ENCODE measurements around the gene TESPA1.

The TESPA1 gene

DNA sequence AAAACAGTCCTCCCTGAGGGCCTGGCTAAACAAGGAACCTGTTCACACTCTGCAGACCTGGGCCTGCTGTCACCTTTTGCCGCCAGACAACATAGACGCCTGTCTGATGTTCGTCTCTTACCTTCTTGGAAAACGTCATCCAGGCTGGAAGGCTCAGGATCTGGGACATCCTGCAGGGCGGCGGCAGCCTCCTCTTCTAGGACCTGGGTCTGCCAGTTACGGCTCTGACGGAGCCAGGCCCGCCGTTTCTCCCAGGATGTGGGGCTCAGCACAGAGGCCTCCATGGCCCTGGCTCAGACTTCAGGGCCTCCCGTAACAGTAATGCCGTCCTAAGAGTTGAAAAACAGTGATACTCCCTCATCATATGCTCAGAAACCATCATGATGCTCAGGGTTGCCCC, 10.3 kb downstream of the TESPA1 start:
- no peak overlapping the region for H3K27ac ChIP-seq
- TF ChIP-seq ZFX (IDR thresholded peaks at IDR 0.05) (no peak), CTCF (conservative IDR thresholded peaks at IDR 0.05) (no peak)

GRCh38 chr12:54973556-54973955, 11.0 kb downstream of the TESPA1 start:
- TF ChIP-seq CTCF (conservative IDR thresholded peaks at IDR 0.05) (no peak), ZFX (IDR thresholded peaks at IDR 0.05) (no peak)
- H3K27ac ChIP-seq, result no peak overlapping the region

DNA sequence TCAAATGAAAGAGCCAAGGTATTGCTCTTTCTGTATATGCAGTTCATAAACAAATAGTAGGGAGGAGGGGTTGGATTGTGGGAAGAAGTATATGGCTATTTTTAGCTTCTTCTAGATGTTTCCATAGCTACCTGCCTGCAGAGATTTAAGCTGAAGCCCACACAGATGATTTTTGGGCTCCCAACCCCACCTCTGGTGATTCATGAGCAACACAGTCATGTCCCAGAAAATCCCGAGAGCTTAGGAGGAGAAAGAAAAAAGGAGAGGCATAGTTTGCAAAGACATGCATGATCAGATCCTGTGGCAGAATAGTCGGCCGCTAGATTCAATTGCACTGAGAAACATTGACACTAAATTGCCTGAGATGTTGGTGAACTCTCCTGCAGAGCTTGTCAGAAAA, 13.8 kb downstream of the TESPA1 start:
- TF ChIP-seq ZFX (IDR thresholded peaks at IDR 0.05) (no peak), CTCF (conservative IDR thresholded peaks at IDR 0.05) (no peak)
- no peak overlapping the region for H3K27ac ChIP-seq

GRCh38 chr12:54968181-54968730, 16.3 kb downstream of the TESPA1 start:
- TF ChIP-seq ZFX (IDR thresholded peaks at IDR 0.05) (no peak), CTCF (conservative IDR thresholded peaks at IDR 0.05) (no peak)
- no peak overlapping the region for H3K27ac ChIP-seq

GRCh38 chr12:54967461-54967860, 17.1 kb downstream of the TESPA1 start:
- TF ChIP-seq CTCF (conservative IDR thresholded peaks at IDR 0.05) (no peak), ZFX (IDR thresholded peaks at IDR 0.05) (no peak)
- H3K27ac ChIP-seq, result no peak overlapping the region

GRCh38 chr12:54961190-54961589, 23.4 kb downstream of the TESPA1 start:
- TF ChIP-seq CTCF (conservative IDR thresholded peaks at IDR 0.05), result no peak
- no peak for TF ChIP-seq ZFX (IDR thresholded peaks at IDR 0.05)
- no peak overlapping the region for H3K27ac ChIP-seq

GRCh38 chr12:54959291-54960018, 25.1 kb downstream of the TESPA1 start:
- no peak overlapping the region for H3K27ac ChIP-seq
- TF ChIP-seq ZFX (IDR thresholded peaks at IDR 0.05) (no peak), CTCF (conservative IDR thresholded peaks at IDR 0.05) (no peak)

All from C4-2B (cell line).